ENCODE measurements around the gene ENTPD3. TPM values are rescaled to one million over a fixed set of nuclear protein-coding genes. Genes with fewer than 3 reads are reported as not detected.

ENTPD3 gene
- total and polyA plus RNA-seq, 2 donors (not counting 1 experiment from before 2014, with no cell fraction given), result not detected

- intact Hi-C loops (cut with micrococcal nuclease), result no loop called here
- no peak overlapping the region for H3K4me3 Mint-ChIP-seq
- ChIA-PET CTCF (no interaction called here), POLR2A (no interaction called here)
- 100% methylated on average over 1 of the region's 3 CpGs for WGBS (ENCODE audit: insufficient coverage)
- Histone ChIP-seq H2AFZ (ENCODE audit: insufficient read depth, low read depth, low read length, poor library complexity, severe bottlenecking) (no peak overlapping the region), H3K9me3 (ENCODE audit: control extremely low read depth in 1 of 3, control insufficient read depth in 2 of 3, insufficient read depth in 1 of 3, low read length in 2 of 3) (no peaks in the 10 kb centered on the region), H3K4me2 (replicated peaks; ENCODE audit: low read depth, low read length, poor library complexity, severe bottlenecking) (no peak overlapping the region), H3K36me3 (replicated peaks in 1 of 2; ENCODE audit: control extremely low read depth in 1 of 2, control insufficient read depth in 1 of 2, extremely low read depth in 1 of 2, insufficient read depth in 2 of 2, low read length in 1 of 2) (no peaks in the 10 kb centered on the region), H3K79me2 (ENCODE audit: control insufficient read depth, insufficient read depth, low read length) (no peaks in the 10 kb centered on the region), H3K4me3 (ENCODE audit: control extremely low read depth in 1 of 5, extremely low read depth in 1 of 5, insufficient read depth in 1 of 5, low read depth in 2 of 5, low read length in 4 of 5) (no peak overlapping the region), H3K27me3 (replicated peaks in 1 of 4; ENCODE audit: control extremely low read depth in 1 of 4, control insufficient read depth in 3 of 4, insufficient read depth in 4 of 4, low read length in 3 of 4) (no peaks in the 10 kb centered on the region), H3K9ac (ENCODE audit: low read length) (no peak overlapping the region), H3K4me1 (ENCODE audit: control insufficient read depth in 2 of 2, insufficient read depth in 2 of 2, low read length in 2 of 2) (no peaks in the 10 kb centered on the region), H4K20me1 (ENCODE audit: control insufficient read depth, insufficient read depth, low read length, poor library complexity, severe bottlenecking) (no peaks in the 10 kb centered on the region), H3K27ac (ENCODE audit: low read length in 2 of 2) (no peak overlapping the region)
- no peak for ATAC-seq (ENCODE audit: low read depth)
- no peak overlapping the region for H3K27ac Mint-ChIP-seq
- peaks cover 3% of the 10 kb centered on the region for H3K27me3 Mint-ChIP-seq
- DNase-seq, result no peak
- H3K4me1 Mint-ChIP-seq, result no peaks in the 10 kb centered on the region
- TF ChIP-seq CTCF (IDR thresholded peaks at IDR 0.05) (no peak), EZH2 (IDR thresholded peaks at IDR 0.05; ENCODE audit: borderline replicate concordance, insufficient read depth, low read depth, low read length, poor library complexity, severe bottlenecking) (no peak)
- no peaks in the 10 kb centered on the region for H3K9me3 Mint-ChIP-seq (ENCODE audit: insufficient read depth)
These were observed 20.6 kb downstream of the ENTPD3 start for GRCh38 chr3:40407611-40408010.

- no peak for TF ChIP-seq CTCF (IDR thresholded peaks at IDR 0.05)
- TF ChIP-seq EZH2 (IDR thresholded peaks at IDR 0.05; ENCODE audit: borderline replicate concordance, insufficient read depth, low read depth, low read length, poor library complexity, severe bottlenecking), result no peak
- no peak overlapping the region for H3K9ac ChIP-seq (ENCODE audit: low read length)
- CTCF ChIA-PET, result no interaction called here
These were observed 27.3 kb downstream of the ENTPD3 start for GRCh38 chr3:40414270-40414669.

More at GRCh38 chr3:40414270-40414669, 27.3 kb downstream of the ENTPD3 start:
- no CpG with 5 or more reads among the region's 1 CpG for WGBS (ENCODE audit: insufficient coverage)
- peaks cover 22% of the 10 kb centered on the region for H3K27me3 Mint-ChIP-seq
- POLR2A ChIA-PET, result no interaction called here
- Histone ChIP-seq H3K36me3 (replicated peaks in 1 of 2; ENCODE audit: control extremely low read depth in 1 of 2, control insufficient read depth in 1 of 2, extremely low read depth in 1 of 2, insufficient read depth in 2 of 2, low read length in 1 of 2) (no peaks in the 10 kb centered on the region), H3K9me3 (ENCODE audit: control extremely low read depth in 1 of 3, control insufficient read depth in 2 of 3, insufficient read depth in 1 of 3, low read length in 2 of 3) (no peaks in the 10 kb centered on the region), H3K4me2 (replicated peaks; ENCODE audit: low read depth, low read length, poor library complexity, severe bottlenecking) (no peak overlapping the region), H3K27ac (ENCODE audit: low read length in 2 of 2) (no peak overlapping the region), H3K79me2 (ENCODE audit: control insufficient read depth, insufficient read depth, low read length) (no peaks in the 10 kb centered on the region), H4K20me1 (ENCODE audit: control insufficient read depth, insufficient read depth, low read length, poor library complexity, severe bottlenecking) (no peaks in the 10 kb centered on the region), H3K27me3 (replicated peaks in 1 of 4; ENCODE audit: control extremely low read depth in 1 of 4, control insufficient read depth in 3 of 4, insufficient read depth in 4 of 4, low read length in 3 of 4) (no peaks in the 10 kb centered on the region), H3K4me1 (ENCODE audit: control insufficient read depth in 2 of 2, insufficient read depth in 2 of 2, low read length in 2 of 2) (no peaks in the 10 kb centered on the region), H3K4me3 (ENCODE audit: control extremely low read depth in 1 of 5, extremely low read depth in 1 of 5, insufficient read depth in 1 of 5, low read depth in 2 of 5, low read length in 4 of 5) (no peak overlapping the region), H2AFZ (ENCODE audit: insufficient read depth, low read depth, low read length, poor library complexity, severe bottlenecking) (no peak overlapping the region)
- no peaks in the 10 kb centered on the region for H3K9me3 Mint-ChIP-seq (ENCODE audit: insufficient read depth)
- ATAC-seq (ENCODE audit: low read depth) (no peak), DNase-seq (no peak)
- no peaks in the 10 kb centered on the region for H3K4me1 Mint-ChIP-seq
- H3K27ac Mint-ChIP-seq, result no peak overlapping the region
- no peak overlapping the region for H3K4me3 Mint-ChIP-seq
- intact Hi-C loops (cut with micrococcal nuclease), result no loop called here
